ENCODE results near the gene MAP4K3. TPM values are rescaled to one million over a fixed set of nuclear protein-coding genes. Genes with fewer than 3 reads are reported as not detected.
A peak's percentile ranks its signal among the peaks of the same experiment; 100 is the strongest.

Gene MAP4K3
- total RNA-seq, 2 experiments from 2014 or later = 12.4 to 17.5 TPM

- POLR2A ChIA-PET = interaction anchor here (0.5 to 5.3 kb wide), 6 partner anchors 10 to 151 kb away, joined by 3 to 25 read pairs (median 4); no protein-coding TSS in a partner anchor
- CTCF ChIA-PET (ENCODE audit: unreplicated experiment) = interaction anchor here (0.5 kb wide), 1 partner anchor 61 kb away, joined by 4 read pairs; no protein-coding TSS in a partner anchor
- intact Hi-C loops (cut with micrococcal nuclease; ENCODE audit: unreplicated experiment) = no loop called here
- no peak for DNase-seq (ENCODE audit: low spot score)
- Histone ChIP-seq H3K4me2 (ENCODE audit: low read length) (no peak overlapping the region), H4K20me1 (ENCODE audit: insufficient read depth, low read length) (peaks cover 12% of the 10 kb centered on the region; the same call in 1 of the 2 replicates), H3K9me3 (ENCODE audit: low read length) (no peaks in the 10 kb centered on the region), H3K9me2 (ENCODE audit: insufficient read depth, low read length) (no peaks in the 10 kb centered on the region), H3K79me2 (ENCODE audit: insufficient read depth, low read depth, low read length) (peaks cover 52% of the 10 kb centered on the region; the same call in 1 of the 2 replicates), H3K27ac (ENCODE audit: low read depth, low read length, poor library complexity, severe bottlenecking) (no peak overlapping the region), H3K4me3 (ENCODE audit: low read depth, low read length, poor library complexity, severe bottlenecking) (no peak overlapping the region), H3K4me1 (ENCODE audit: insufficient read depth, low read length, poor library complexity, severe bottlenecking) (peaks cover 35% of the 10 kb centered on the region), H3K36me3 (ENCODE audit: insufficient read depth, low read length) (no peaks in the 10 kb centered on the region), H2AFZ (ENCODE audit: low read length) (no peak overlapping the region)
- TF ChIP-seq CTCF (conservative IDR thresholded peaks at IDR 0.05; ENCODE audit: low read length) (no peak), EZH2phosphoT487 (IDR thresholded peaks at IDR 0.05; ENCODE audit: borderline replicate concordance, low read depth, low read length) (no peak)
- no TSS peak for BruUV-seq (replicated peaks)
Measured at GRCh38 chr2:39413063-39413737, 23.9 kb downstream of the MAP4K3 start.

GRCh38 chr2:39411181-39411944, 25.7 kb downstream of the MAP4K3 start:
- Histone ChIP-seq H3K4me2 (ENCODE audit: low read length) (peak overlapping the region; percentile 27), H3K4me1 (ENCODE audit: insufficient read depth, low read length, poor library complexity, severe bottlenecking) (peaks cover 51% of the 10 kb centered on the region), H2AFZ (ENCODE audit: low read length) (no peak overlapping the region), H3K27ac (ENCODE audit: low read depth, low read length, poor library complexity, severe bottlenecking) (no peak overlapping the region), H3K79me2 (ENCODE audit: insufficient read depth, low read depth, low read length) (peaks cover 57% of the 10 kb centered on the region; the same call in 1 of the 2 replicates), H3K9me2 (ENCODE audit: insufficient read depth, low read length) (no peaks in the 10 kb centered on the region), H3K4me3 (ENCODE audit: low read depth, low read length, poor library complexity, severe bottlenecking) (no peak overlapping the region), H3K9me3 (ENCODE audit: low read length) (no peaks in the 10 kb centered on the region), H4K20me1 (ENCODE audit: insufficient read depth, low read length) (peaks cover 16% of the 10 kb centered on the region; the same call in 1 of the 2 replicates), H3K36me3 (ENCODE audit: insufficient read depth, low read length) (no peaks in the 10 kb centered on the region)
- no peak for DNase-seq (ENCODE audit: low spot score)
- intact Hi-C loops (cut with micrococcal nuclease; ENCODE audit: unreplicated experiment) = no loop called here
- ChIA-PET CTCF (ENCODE audit: unreplicated experiment) (interaction anchor here (1.0 kb wide), 1 partner anchor 319 kb away, joined by 3 read pairs; no protein-coding TSS in a partner anchor), POLR2A (interaction anchor here (0.6 to 5.3 kb wide), 10 partner anchors 10 to 272 kb away, joined by 3 to 25 read pairs (median 4); no protein-coding TSS in a partner anchor)
- TF ChIP-seq EZH2phosphoT487 (IDR thresholded peaks at IDR 0.05; ENCODE audit: borderline replicate concordance, low read depth, low read length) (no peak), CTCF (conservative IDR thresholded peaks at IDR 0.05; ENCODE audit: low read length) (no peak)
- no TSS peak for BruUV-seq (replicated peaks)
